NK-92 treated with Interleukin-12 subunit alpha and Interleukin-12 subunit beta, amount 100 ng/mL, for 24 hours (cell line): Measurements from ENCODE around the gene GPRIN3.

Experiments used
- DNase-seq: peaks from one replicate; lab custom pipeline; 2025; lab: John Stamatoyannopoulos, UW

GPRIN3 gene

DNA sequence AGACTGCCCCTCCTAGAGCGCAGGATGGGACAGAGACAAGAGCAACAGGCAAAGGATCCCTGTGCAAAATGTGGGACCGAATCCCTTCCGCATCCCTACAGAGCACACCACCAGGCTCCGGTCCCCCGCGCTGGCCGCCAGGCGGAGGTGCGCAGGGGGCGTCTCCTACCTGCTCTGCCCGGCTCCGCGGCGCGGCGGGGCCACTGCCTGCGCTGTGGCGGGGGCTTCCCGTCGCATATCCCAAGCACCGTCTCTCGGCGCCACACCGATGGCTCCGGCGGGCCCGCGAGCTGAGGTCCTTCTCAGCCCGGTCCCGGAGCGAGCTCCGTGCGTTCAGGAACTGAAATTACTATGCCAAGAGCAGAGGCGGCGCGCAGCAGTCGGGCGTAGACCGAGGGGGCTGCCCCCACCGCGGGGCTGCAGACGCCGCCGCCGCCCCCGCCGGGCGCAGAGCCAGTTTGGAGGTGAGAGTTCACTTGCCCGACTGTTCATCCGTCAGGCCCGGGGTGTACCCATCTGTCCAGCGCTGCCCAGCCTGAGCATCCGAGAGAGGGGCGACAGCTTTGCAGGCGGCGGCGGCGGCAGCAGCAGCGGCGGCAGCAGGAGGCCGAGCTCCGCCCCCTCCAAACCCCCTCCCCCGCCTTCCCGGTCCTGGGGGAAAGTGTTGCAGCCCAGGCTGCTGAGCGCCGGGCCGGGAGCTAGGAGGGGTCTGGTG, at the start of gene GPRIN3:
Gene GPRIN3 (minus strand): TSS at position 355 of the 715 bp plus-strand sequence. CDS start 57,690 bp downstream, outside the sequence.
- no peak for DNase-seq

GRCh38 chr4:89357340-89357739, 49.7 kb upstream of the GPRIN3 start:
- no peak for DNase-seq

DNA sequence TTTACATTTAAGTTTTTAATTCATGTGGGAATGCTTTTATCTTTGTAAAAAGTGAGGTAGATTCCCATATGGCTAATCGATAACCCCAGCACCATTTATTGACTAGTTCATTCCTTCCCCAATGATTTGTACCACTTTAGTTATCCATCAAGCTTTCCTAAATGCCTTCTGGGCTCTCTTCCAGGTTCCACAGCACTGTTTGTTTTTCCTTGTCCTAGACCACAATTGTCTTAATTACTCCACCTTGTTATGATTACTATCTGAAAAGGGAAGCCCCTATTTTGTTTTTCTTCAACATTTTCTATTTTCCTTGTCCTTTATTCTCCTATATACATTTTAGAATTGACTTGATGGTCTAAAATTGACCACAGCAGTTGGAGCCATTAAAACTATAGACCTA, 48.5 kb upstream of the GPRIN3 start:
- no peak for DNase-seq

DNA sequence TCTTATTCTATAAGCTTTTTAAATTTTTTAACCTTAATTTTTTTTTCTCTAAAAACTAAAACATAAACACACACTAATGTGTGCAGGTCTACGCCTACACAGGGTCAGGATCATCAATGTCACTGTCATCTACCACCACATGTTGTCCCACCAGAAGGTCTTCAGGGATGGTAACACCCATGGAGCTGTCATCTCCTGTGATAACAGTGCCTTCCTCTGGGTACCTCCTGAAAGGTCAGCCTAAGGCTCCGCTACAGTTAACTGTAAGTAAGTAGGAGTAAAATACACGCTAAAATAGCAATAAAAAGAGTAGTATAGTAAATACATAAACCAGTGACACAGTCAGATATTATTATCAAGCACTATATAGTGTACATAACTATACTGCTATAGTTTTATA, 45.9 kb upstream of the GPRIN3 start:
- DNase-seq = no peak

- no peak for DNase-seq
These were observed 44.9 kb upstream of the GPRIN3 start for GRCh38 chr4:89352541-89352940.

DNA sequence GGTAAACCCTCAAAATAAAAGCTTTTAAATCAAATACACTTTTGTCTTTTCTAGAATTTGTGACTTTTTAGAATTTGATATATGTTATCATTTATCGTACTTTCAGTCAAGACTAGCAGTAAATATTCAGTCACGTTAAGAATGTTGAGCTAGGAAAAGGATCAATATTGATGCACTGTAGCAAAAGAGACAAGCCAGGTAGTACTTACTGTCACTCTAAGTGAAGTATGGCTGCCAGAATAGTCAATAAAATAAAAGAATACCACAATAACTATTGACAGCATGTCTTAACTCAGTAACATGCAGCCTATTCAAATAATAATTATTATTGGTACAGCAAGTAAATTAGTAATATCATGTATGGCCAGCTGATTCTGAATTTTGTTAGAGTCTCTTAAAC, 43.6 kb upstream of the GPRIN3 start:
- no peak for DNase-seq

GRCh38 chr4:89347363-89348025, 39.9 kb upstream of the GPRIN3 start:
- DNase-seq = no peak

- DNase-seq = no peak
These were observed 37.0 kb upstream of the GPRIN3 start for GRCh38 chr4:89344571-89344970.

DNA sequence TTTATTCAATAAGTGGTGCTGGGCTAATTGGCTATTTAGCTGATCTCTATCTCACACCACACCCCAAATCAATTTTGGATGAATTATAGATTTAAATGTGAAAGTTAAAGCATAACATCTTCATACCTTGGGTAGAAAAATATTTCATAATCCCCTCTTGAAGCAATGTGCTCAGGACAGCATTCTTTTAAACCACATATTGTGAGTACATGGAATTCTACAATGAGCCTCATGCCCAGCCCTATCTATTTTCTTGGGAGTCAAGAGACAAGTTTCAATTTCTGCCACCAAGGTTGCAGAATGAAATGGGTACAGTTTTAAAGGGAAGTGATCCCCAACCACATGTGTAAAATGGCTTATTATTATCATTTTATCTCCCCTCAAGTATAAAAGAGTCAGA, 30.6 kb upstream of the GPRIN3 start:
- DNase-seq = no peak

GRCh38 chr4:89337681-89338080, 30.1 kb upstream of the GPRIN3 start:
- DNase-seq = no peak

- no peak for DNase-seq
These were observed 29.3 kb upstream of the GPRIN3 start for GRCh38 chr4:89336818-89337420.

GRCh38 chr4:89334830-89335229, 27.2 kb upstream of the GPRIN3 start:
- DNase-seq = no peak

DNA sequence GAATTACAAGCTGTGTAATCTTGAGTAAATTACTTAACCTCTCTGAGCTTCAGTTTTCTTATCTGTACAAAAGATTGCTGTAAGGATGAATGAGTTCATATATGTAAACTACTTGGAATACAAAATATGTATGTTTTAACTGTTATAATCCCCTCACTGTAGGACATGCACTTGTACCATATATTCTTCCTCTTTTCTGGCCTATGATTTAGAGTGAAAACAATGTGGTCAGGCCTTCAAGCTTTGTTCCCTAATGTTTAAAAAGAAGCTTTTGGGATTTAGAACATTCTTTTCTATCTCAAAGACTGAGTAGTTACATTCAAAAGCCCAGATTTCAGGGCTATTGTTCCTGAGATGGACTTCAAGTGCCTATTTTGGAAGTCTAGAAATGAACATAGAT, 26.7 kb upstream of the GPRIN3 start:
- DNase-seq = no peak

- DNase-seq = no peak
These were observed 24.3 kb upstream of the GPRIN3 start for GRCh38 chr4:89331686-89332544.

DNA sequence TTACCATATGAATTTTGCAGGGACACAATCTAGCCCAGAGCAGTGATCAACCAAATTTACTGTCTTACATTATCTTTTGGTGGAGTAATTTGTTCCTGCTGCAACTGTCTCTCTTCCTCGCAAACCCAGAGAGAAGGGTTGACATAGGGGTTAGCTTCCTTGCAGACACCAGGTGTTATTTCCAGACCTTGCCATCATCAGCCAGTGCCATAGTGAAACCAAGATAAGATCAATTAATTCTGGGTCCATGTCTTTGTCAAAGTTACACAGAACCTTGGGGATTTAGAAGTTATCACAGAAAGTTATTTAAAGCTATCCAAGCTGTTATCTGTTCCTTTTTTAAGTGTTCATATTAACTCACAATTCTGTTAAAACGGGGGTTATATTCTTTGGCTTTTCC, 23.6 kb upstream of the GPRIN3 start:
- DNase-seq = no peak

- no peak for DNase-seq
These were observed 21.7 kb upstream of the GPRIN3 start for GRCh38 chr4:89329280-89329679.

- no peak for DNase-seq
These were observed 17.1 kb upstream of the GPRIN3 start for GRCh38 chr4:89324671-89325070.

GRCh38 chr4:89322671-89323070, 15.1 kb upstream of the GPRIN3 start:
- no peak for DNase-seq

- no peak for DNase-seq
These were observed 12.2 kb upstream of the GPRIN3 start for GRCh38 chr4:89319756-89320155.

GRCh38 chr4:89316931-89317366, 9.3 kb upstream of the GPRIN3 start:
- no peak for DNase-seq

- DNase-seq = no peak
These were observed 8.6 kb upstream of the GPRIN3 start for GRCh38 chr4:89316211-89316610.

DNA sequence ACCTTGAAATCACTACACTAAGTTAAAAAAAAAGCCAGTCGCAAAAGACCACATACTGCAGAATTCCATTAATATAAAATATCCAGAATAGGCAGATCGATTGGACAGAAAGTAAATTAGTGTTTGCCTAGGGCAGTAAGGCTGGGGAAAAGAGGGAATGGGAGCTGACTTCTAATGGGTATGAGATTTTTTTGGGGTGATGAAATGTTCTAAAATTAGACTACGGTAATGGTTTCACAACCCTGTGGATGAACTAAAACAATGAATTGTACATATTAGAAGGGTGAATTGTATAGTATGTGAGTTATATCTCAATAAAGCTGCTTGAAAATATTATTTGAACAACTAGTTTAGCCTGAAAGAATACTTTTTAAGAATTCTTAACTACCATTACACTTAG, 6.7 kb upstream of the GPRIN3 start:
- DNase-seq = no peak
